Measurements from ENCODE around the gene DPH1.

Gene DPH1

DNA sequence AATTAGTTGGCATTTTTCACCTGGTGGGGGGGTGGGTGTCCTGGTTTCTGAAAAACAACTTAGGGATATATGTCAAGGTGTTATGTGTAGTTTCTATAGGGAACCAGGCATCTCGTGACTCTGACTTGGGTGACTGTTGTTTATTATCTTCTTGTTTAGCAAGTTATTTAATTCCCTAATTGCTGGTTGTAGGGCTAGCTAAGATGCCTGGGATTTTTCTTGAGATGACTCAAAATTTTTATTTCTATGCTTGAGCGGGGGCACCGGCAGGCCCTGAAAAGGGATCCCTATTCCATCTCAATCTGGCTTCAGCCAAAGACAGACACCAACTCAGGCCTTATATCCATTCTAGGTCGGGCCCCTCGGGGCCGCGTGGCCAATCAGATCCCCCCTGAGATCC is 3.2 kb downstream of the DPH1 start:
- TF ChIP-seq, protein P1, sequence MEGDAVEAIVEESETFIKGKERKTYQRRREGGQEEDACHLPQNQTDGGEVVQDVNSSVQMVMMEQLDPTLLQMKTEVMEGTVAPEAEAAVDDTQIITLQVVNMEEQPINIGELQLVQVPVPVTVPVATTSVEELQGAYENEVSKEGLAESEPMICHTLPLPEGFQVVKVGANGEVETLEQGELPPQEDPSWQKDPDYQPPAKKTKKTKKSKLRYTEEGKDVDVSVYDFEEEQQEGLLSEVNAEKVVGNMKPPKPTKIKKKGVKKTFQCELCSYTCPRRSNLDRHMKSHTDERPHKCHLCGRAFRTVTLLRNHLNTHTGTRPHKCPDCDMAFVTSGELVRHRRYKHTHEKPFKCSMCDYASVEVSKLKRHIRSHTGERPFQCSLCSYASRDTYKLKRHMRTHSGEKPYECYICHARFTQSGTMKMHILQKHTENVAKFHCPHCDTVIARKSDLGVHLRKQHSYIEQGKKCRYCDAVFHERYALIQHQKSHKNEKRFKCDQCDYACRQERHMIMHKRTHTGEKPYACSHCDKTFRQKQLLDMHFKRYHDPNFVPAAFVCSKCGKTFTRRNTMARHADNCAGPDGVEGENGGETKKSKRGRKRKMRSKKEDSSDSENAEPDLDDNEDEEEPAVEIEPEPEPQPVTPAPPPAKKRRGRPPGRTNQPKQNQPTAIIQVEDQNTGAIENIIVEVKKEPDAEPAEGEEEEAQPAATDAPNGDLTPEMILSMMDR (IDR thresholded peaks at IDR 0.05; ENCODE audit: low read depth, low read length) = no peak
- DNase-seq = no peak
- Histone ChIP-seq H3K4me1 (peaks cover 6% of the 10 kb centered on the region; the same call in 1 of the 2 replicates), H3K27me3 (no peaks in the 10 kb centered on the region), H3K36me3 (no peaks in the 10 kb centered on the region), H3K4me3 (ENCODE audit: low read depth, low read length) (no peak overlapping the region), H3K9me3 (no peaks in the 10 kb centered on the region)

DNA sequence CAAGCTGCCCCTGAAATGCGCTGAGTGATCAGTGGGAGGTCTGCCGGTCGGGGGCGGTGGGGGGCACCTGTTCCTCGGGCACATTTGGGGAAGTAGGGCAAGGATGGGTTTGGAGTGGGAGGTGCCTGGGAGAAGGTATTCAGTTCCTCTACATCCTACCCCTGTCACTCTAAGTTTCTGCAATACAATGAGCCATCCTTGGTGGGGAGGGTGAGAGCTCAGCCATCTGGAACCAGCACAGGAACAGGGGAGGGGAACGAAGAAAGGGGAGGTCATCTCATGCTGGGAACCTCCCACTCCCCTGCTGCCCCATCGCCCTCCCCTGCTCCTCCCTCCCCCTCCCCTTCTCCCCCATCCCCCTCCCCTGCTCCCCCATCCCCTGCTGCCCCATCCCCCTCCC is 4.2 kb downstream of the DPH1 start:
- no peak overlapping the region for H3K4me3 ChIP-seq (ENCODE audit: low read depth, low read length)
- no peaks in the 10 kb centered on the region for H3K27me3 ChIP-seq
- no peaks in the 10 kb centered on the region; the same call in 1 of the 2 replicates for H3K4me1 ChIP-seq
- DNase-seq = no peak
- no peaks in the 10 kb centered on the region for H3K36me3 ChIP-seq
- H3K9me3 ChIP-seq = no peaks in the 10 kb centered on the region
- TF ChIP-seq, protein P1 (IDR thresholded peaks at IDR 0.05; ENCODE audit: low read depth, low read length) = no peak

DNA sequence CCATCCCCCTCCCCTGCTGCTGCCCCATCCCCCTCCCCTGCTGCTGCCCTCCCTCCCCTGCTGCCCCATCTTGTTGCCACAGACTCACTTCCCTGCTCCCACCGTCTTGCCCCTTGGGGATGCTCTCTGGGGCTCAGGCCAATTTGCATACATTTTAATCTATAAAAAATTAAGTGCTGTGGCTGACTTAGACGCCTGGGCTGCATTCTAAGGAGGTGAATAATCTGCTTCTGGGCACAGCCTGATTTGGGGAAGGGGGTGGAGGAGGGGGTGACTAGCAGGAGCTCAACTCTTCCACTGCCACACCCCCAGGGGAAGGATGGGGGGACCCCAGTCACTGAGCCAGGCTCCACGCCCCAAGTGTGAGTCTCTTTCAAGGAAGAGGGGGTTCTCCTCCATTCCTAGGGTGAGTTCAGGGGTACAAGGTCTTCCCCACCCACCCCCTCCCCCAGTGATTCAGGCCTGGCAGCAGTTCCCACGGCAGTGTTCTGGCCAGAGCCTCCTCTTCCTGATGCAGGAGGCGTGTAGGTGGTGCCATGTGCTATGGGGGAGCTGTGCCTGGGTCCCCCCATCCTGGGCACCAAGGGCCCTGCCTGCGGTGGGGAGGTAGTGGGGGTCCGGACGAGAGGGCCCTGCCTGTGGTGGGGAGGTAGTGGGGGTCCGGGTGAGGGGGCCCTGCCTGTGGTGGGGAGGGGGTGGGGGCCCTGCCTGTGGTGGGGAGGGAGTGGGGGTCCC is 5.0 kb downstream of the DPH1 start:
- TF ChIP-seq, protein P1 (IDR thresholded peaks at IDR 0.05; ENCODE audit: low read depth, low read length) = no peak
- Histone ChIP-seq H3K27me3 (no peaks in the 10 kb centered on the region), H3K36me3 (no peaks in the 10 kb centered on the region), H3K4me1 (no peaks in the 10 kb centered on the region), H3K4me3 (ENCODE audit: low read depth, low read length) (no peak overlapping the region), H3K9me3 (no peaks in the 10 kb centered on the region)
- DNase-seq = no peak

DNA sequence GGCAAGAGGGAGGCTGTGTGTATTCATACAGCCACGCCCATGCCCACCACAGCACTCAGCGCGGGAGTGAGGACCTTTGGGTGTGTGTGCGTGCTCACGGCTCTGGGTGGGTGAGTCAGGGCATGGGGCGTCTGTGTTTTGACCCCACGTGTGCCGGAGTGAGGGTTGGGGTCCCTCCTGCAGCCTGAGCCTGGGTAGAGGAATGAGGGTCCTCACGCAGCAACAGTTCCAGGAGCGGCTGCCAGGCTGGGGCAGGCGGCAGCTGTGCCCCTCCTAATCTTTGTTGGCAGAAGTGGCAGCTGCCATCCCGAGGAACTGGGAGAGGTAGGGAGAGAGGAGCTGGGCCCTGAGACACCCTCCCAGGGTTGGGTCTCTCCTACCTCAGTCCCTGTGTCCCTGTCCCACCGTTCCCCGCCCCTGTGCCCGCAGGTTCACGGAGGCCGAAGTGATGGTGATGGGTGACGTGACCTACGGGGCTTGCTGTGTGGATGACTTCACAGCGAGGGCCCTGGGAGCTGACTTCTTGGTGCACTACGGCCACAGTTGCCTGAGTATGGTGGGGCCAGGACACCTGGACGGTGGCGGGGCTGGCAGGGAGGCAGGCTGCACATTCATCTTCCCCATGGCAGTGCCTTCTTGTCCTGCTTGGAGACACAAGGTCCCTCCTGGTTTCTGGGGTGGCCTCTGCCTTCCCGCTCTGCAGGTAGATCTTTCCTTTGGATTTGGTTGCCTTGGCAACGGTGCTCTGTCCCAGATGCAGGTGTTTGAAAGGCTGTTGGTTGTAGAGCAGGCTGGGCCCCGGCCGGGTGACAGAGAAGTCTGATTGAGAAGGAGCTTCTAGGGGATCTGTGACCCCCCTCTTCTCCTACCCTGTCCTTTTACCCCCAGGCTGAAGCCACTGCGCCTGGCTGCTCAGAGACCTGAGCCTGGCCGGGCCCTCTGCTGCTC is 5.9 kb downstream of the DPH1 start:
- no peaks in the 10 kb centered on the region for H3K27me3 ChIP-seq
- no peaks in the 10 kb centered on the region for H3K36me3 ChIP-seq
- H3K4me3 ChIP-seq (ENCODE audit: low read depth, low read length) = no peak overlapping the region
- H3K9me3 ChIP-seq = no peaks in the 10 kb centered on the region
- DNase-seq = no peak
- H3K4me1 ChIP-seq = no peaks in the 10 kb centered on the region
- TF ChIP-seq, protein P1 (IDR thresholded peaks at IDR 0.05; ENCODE audit: low read depth, low read length) = no peak

DNA sequence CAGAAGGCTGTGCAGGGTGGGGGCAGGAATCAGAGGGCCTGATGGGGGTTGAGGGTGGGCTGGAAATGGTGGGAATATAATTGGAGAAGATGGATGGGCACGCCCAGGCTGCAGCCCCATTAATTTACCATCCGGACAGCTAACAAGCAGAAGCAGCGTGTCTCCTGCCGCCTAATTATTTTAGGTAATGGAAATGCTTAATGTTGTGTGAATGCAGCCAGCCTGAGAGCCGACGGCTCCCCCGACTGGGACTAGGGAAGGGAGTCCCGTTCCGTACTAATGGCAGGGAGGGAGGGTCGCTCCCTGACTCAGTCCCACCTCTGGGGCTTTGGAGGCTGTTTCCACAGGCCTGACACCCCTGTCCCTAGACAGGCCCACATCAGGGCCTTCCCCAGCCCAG is 7.2 kb downstream of the DPH1 start:
- H3K4me1 ChIP-seq = no peaks in the 10 kb centered on the region

More for the DNA sequence above, 7.2 kb downstream of the DPH1 start:
- Histone ChIP-seq H3K9me3 (no peaks in the 10 kb centered on the region), H3K27me3 (no peaks in the 10 kb centered on the region), H3K36me3 (no peaks in the 10 kb centered on the region), H3K4me3 (ENCODE audit: low read depth, low read length) (no peak overlapping the region)
- TF ChIP-seq, protein P1 (IDR thresholded peaks at IDR 0.05; ENCODE audit: low read depth, low read length) = no peak
- DNase-seq = no peak

Data from BE2C (cell line).